Stimulated activated naive CD8-positive, alpha-beta T cell treated with anti-CD3 and anti-CD28 coated beads, Interleukin-15, amount 100 ng/mL, for 72 hours (primary cell): ENCODE measurements around the gene RTN4.
A peak's percentile ranks its signal among the peaks of the same experiment; 100 is the strongest.

Experiments
- ATAC-seq: fragments of 150-1000 bp; cut with Tn5 transposase; 2 replicates; pipeline ENCODE4 v1.10.0; 2021; ENCODE audit warnings: mild to moderate bottlenecking, moderate library complexity
- DNase-seq, 2 donors: peaks; one replicate each; pipeline ENCODE4 v3.0.0; 2021 to 2022
- H3K27ac Mint-ChIP-seq, 2 donors: one replicate each; pipeline ENCODE4 v1.8.0; 2022; ENCODE audit warnings: mild to moderate bottlenecking in 2 of 2, mixed read lengths in 2 of 2, moderate library complexity in 2 of 2
- H3K27me3 Mint-ChIP-seq: one replicate; pipeline ENCODE4 v1.8.0; 2022; ENCODE audit warnings: mixed read lengths
- H3K4me1 Mint-ChIP-seq: one replicate; pipeline ENCODE4 v1.8.0; 2022; ENCODE audit warnings: mild to moderate bottlenecking, mixed read lengths
- H3K4me3 Mint-ChIP-seq, 2 donors: one replicate each; pipeline ENCODE4 v1.8.0; 2022; ENCODE audit warnings: mild to moderate bottlenecking in 2 of 2, mixed read lengths in 2 of 2, moderate library complexity in 1 of 2
- H3K9me3 Mint-ChIP-seq, 2 donors: one replicate each; pipeline ENCODE4 v1.8.0; 2022; ENCODE audit warnings: mixed read lengths in 2 of 2

Gene RTN4

GRCh38 chr2:54947646-54948045, 102.6 kb downstream of the RTN4 start:
- ATAC-seq (no peak), DNase-seq (no peak)
- no peaks in the 10 kb centered on the region for H3K9me3 Mint-ChIP-seq
- H3K27me3 Mint-ChIP-seq = peaks cover 7% of the 10 kb centered on the region
- H3K4me3 Mint-ChIP-seq = no peak overlapping the region
- no peak overlapping the region for H3K27ac Mint-ChIP-seq
- H3K4me1 Mint-ChIP-seq = peaks cover 11% of the 10 kb centered on the region

GRCh38 chr2:54947136-54947535, 103.1 kb downstream of the RTN4 start:
- H3K27ac Mint-ChIP-seq = no peak overlapping the region
- DNase-seq = no peak
- H3K4me1 Mint-ChIP-seq = peaks cover 11% of the 10 kb centered on the region
- ATAC-seq = no peak
- no peaks in the 10 kb centered on the region for H3K9me3 Mint-ChIP-seq
- H3K4me3 Mint-ChIP-seq = no peak overlapping the region
- peaks cover 2% of the 10 kb centered on the region for H3K27me3 Mint-ChIP-seq

- no peak for ATAC-seq
- no peak for DNase-seq
- Mint-ChIP-seq H3K4me3 (no peak overlapping the region), H3K9me3 (no peaks in the 10 kb centered on the region), H3K4me1 (peaks cover 11% of the 10 kb centered on the region), H3K27me3 (no peaks in the 10 kb centered on the region), H3K27ac (no peak overlapping the region)
Observed at GRCh38 chr2:54946220-54946805, 103.9 kb downstream of the RTN4 start.

GRCh38 chr2:54945391-54946219, 104.6 kb downstream of the RTN4 start:
- no peaks in the 10 kb centered on the region for H3K27me3 Mint-ChIP-seq
- ATAC-seq (peak; percentile 78), DNase-seq (peak in 1 of 2 donors; percentile 41)
- H3K9me3 Mint-ChIP-seq = no peaks in the 10 kb centered on the region
- H3K4me3 Mint-ChIP-seq = peak overlapping the region; percentile 4 to 24
- H3K27ac Mint-ChIP-seq = peak overlapping the region in 1 of 2 donors; percentile 5
- peaks cover 11% of the 10 kb centered on the region for H3K4me1 Mint-ChIP-seq

- DNase-seq (no peak), ATAC-seq (no peak)
- Mint-ChIP-seq H3K27ac (no peak overlapping the region), H3K9me3 (peaks cover 0 to under 1% of the 10 kb centered on the region in 2 donors), H3K4me3 (no peak overlapping the region), H3K4me1 (peaks cover 11% of the 10 kb centered on the region), H3K27me3 (no peaks in the 10 kb centered on the region)
Observed at GRCh38 chr2:54944724-54945326, 105.4 kb downstream of the RTN4 start.

- Mint-ChIP-seq H3K4me3 (no peak overlapping the region), H3K4me1 (peaks cover 11% of the 10 kb centered on the region), H3K9me3 (peaks cover 0 to 20% of the 10 kb centered on the region in 2 donors), H3K27me3 (no peaks in the 10 kb centered on the region), H3K27ac (no peak overlapping the region)
- DNase-seq = peak; percentile 29 to 58
- ATAC-seq = peak; percentile 88
Observed at GRCh38 chr2:54942373-54942772, 107.9 kb downstream of the RTN4 start.

GRCh38 chr2:54941248-54941984, 108.8 kb downstream of the RTN4 start:
- Mint-ChIP-seq H3K4me3 (no peak overlapping the region), H3K4me1 (peaks cover 11% of the 10 kb centered on the region), H3K27ac (no peak overlapping the region), H3K9me3 (peaks cover 0 to 20% of the 10 kb centered on the region in 2 donors), H3K27me3 (no peaks in the 10 kb centered on the region)
- no peak for DNase-seq
- ATAC-seq = no peak

GRCh38 chr2:54940723-54941122, 109.5 kb downstream of the RTN4 start:
- Mint-ChIP-seq H3K4me3 (no peak overlapping the region), H3K9me3 (peaks cover 0 to 20% of the 10 kb centered on the region in 2 donors), H3K27me3 (no peaks in the 10 kb centered on the region), H3K27ac (no peak overlapping the region), H3K4me1 (peaks cover 6% of the 10 kb centered on the region)
- ATAC-seq (no peak), DNase-seq (no peak)

- H3K4me3 Mint-ChIP-seq = no peak overlapping the region
- no peak for DNase-seq
- no peaks in the 10 kb centered on the region for H3K27me3 Mint-ChIP-seq
- no peak for ATAC-seq
- no peak overlapping the region for H3K27ac Mint-ChIP-seq
- H3K9me3 Mint-ChIP-seq = peaks cover 0 to 20% of the 10 kb centered on the region in 2 donors
- H3K4me1 Mint-ChIP-seq = no peaks in the 10 kb centered on the region
Observed at GRCh38 chr2:54939446-54940118, 110.7 kb downstream of the RTN4 start.

- no peaks in the 10 kb centered on the region for H3K27me3 Mint-ChIP-seq
- ATAC-seq (no peak), DNase-seq (no peak)
- no peaks in the 10 kb centered on the region for H3K4me1 Mint-ChIP-seq
- no peak overlapping the region for H3K27ac Mint-ChIP-seq
- no peak overlapping the region for H3K4me3 Mint-ChIP-seq
- H3K9me3 Mint-ChIP-seq = peaks cover 0 to 20% of the 10 kb centered on the region in 2 donors
Observed at GRCh38 chr2:54936766-54937165, 113.5 kb downstream of the RTN4 start.

GRCh38 chr2:54935389-54935788, 114.9 kb downstream of the RTN4 start:
- DNase-seq (no peak), ATAC-seq (no peak)
- no peaks in the 10 kb centered on the region for H3K27me3 Mint-ChIP-seq
- peaks cover 0 to 20% of the 10 kb centered on the region in 2 donors for H3K9me3 Mint-ChIP-seq
- no peak overlapping the region for H3K27ac Mint-ChIP-seq
- no peak overlapping the region for H3K4me3 Mint-ChIP-seq
- H3K4me1 Mint-ChIP-seq = no peaks in the 10 kb centered on the region

- H3K4me3 Mint-ChIP-seq = no peak overlapping the region
- no peak for DNase-seq
- H3K27ac Mint-ChIP-seq = no peak overlapping the region
- H3K27me3 Mint-ChIP-seq = no peaks in the 10 kb centered on the region
- no peak for ATAC-seq
- peaks cover 0 to 9% of the 10 kb centered on the region in 2 donors for H3K9me3 Mint-ChIP-seq
- no peaks in the 10 kb centered on the region for H3K4me1 Mint-ChIP-seq
Observed at GRCh38 chr2:54931473-54931872, 118.8 kb downstream of the RTN4 start.

- no peak for DNase-seq
- no peak for ATAC-seq
- no peaks in the 10 kb centered on the region for H3K4me1 Mint-ChIP-seq
- H3K4me3 Mint-ChIP-seq = no peak overlapping the region
- no peaks in the 10 kb centered on the region for H3K27me3 Mint-ChIP-seq
- no peak overlapping the region for H3K27ac Mint-ChIP-seq
- peaks cover 0 to 9% of the 10 kb centered on the region in 2 donors for H3K9me3 Mint-ChIP-seq
Observed at GRCh38 chr2:54928719-54929118, 121.5 kb downstream of the RTN4 start.

- Mint-ChIP-seq H3K27ac (no peak overlapping the region), H3K9me3 (peaks cover 0 to 9% of the 10 kb centered on the region in 2 donors), H3K4me1 (no peaks in the 10 kb centered on the region), H3K27me3 (no peaks in the 10 kb centered on the region), H3K4me3 (no peak overlapping the region)
- no peak for ATAC-seq
- no peak for DNase-seq
Observed at GRCh38 chr2:54927751-54928615, 122.3 kb downstream of the RTN4 start.
